GM19043 (cell line): ENCODE measurements around the gene GLIS1.
"Not testable (repeated sequence)": the region's sequence is repeated elsewhere in the genome, so short reads cannot be mapped to it uniquely, and the experiment has no call there.

Experiments used
- ATAC-seq: cut with Tn5 transposase; IDR thresholded peaks from one replicate; pipeline ENCODE4 v1.9.1; 2021; ENCODE audit warnings: low read depth; ENCODE audit not compliant: unreplicated experiment

GLIS1 gene

GRCh38 chr1:53572815-53573173 lies 166.2 kb downstream of the GLIS1 start:
- no peak for ATAC-seq

GRCh38 chr1:53572065-53572814 lies 166.7 kb downstream of the GLIS1 start:
- ATAC-seq = no peak

GRCh38 chr1:53568540-53568939 lies 170.4 kb downstream of the GLIS1 start:
- ATAC-seq = no peak

DNA sequence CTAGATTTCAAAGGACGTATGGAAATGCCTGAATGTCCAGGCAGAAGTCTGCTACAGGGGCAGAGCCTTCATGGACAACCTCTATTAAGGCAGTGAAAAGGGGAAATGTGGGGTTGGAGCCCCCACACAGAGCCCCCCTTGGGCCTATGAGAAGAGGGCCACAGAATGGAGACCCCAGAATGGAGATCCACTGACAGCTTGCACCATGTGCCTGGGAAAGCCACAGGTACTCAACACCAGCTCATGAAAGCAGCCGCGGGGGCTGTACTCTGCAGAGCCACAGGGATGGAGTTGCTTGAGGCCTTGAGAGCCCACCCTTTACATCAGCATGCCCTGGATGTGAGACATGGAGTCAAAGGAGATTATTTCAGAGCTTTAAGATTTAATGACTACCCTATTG lies 171.1 kb downstream of the GLIS1 start:
- no peak for ATAC-seq

DNA sequence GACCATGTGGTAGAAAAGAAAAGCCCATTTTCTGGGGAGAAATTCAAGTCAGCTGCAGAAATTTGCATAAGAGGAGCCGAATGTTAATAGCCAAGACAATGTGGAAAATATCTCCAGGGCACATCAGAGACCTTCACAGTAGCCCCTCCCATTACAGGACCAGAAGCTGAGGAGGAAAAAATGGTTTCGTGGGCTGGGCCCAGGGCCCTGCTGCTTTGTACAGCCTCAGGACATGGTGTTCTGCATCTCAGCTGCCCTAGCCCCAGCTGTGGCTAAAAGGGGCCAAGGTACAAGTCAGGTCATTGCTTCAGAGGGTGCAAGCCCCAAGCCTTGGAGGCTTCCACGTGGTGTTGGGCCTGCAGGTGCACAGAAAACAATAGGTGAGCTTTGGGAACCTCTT lies 171.5 kb downstream of the GLIS1 start:
- no peak for ATAC-seq

DNA sequence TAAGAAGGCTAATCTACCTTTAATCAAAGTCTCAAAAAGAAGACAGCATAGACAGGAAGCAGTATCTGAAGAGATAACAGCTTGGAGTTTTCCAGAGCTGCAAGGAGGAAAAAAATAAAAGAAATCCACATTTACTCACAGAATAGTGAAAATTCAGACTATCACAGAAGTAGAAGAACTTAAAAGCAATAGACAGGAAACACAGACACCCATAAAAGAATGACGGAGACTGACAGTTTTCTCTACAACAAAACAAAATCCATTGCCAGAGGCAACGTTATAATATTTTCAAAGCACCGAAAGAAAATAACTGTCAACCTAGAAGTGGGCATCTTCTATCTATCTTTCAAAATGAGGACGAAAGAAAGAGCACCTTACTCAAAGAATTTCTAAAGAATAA lies 175.4 kb downstream of the GLIS1 start:
- ATAC-seq = no peak

DNA sequence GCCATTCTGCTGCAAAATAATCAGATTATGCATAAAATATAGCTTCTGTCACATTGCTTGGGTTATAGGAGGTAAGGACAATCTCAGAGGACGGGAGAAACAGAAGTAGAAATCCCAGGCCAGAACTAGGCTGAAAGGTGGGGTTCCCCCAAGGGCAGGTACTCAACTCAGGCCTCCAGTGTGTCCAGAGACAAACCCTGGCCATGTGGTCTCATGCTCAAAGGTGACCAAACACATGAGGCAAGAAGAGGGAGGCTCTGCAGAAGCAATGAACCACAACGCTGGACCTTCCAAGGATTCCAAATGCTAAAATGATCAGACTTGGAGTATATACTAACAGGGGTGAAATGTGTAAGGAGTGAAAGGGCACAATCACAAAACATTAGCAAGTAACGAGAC lies 176.0 kb downstream of the GLIS1 start:
- ATAC-seq = no peak

- ATAC-seq = no peak
Observed at GRCh38 chr1:53562291-53562980, 176.5 kb downstream of the GLIS1 start.

DNA sequence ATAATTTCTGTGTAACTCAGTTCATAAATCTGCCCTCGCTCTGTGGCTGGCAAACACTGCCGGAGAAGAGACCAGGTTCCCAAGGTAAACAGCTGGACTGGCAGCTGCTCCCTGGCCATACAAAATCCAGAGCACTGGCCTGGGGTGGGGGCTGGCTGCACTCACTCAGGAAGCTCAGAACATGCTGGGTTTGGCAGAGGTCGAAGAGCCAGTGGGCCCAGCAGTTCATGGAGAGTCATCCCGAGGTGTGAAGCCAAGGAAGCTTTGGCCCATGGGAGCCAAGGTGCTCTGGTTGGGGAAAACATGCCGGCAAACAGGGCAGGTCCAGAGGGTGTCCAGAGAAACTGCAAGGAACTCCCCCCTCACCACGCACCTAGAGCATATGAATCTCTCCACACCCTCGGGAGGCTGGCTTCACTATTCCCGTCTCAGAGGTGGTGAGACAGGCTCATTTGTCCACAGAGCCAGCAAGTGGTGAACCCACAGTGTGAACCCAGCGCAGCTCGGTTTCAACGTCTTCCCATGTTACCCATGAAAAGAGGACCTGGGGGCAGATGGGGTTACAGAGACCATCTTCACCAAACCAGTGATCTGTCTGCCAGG lies 177.4 kb downstream of the GLIS1 start:
- no peak for ATAC-seq

DNA sequence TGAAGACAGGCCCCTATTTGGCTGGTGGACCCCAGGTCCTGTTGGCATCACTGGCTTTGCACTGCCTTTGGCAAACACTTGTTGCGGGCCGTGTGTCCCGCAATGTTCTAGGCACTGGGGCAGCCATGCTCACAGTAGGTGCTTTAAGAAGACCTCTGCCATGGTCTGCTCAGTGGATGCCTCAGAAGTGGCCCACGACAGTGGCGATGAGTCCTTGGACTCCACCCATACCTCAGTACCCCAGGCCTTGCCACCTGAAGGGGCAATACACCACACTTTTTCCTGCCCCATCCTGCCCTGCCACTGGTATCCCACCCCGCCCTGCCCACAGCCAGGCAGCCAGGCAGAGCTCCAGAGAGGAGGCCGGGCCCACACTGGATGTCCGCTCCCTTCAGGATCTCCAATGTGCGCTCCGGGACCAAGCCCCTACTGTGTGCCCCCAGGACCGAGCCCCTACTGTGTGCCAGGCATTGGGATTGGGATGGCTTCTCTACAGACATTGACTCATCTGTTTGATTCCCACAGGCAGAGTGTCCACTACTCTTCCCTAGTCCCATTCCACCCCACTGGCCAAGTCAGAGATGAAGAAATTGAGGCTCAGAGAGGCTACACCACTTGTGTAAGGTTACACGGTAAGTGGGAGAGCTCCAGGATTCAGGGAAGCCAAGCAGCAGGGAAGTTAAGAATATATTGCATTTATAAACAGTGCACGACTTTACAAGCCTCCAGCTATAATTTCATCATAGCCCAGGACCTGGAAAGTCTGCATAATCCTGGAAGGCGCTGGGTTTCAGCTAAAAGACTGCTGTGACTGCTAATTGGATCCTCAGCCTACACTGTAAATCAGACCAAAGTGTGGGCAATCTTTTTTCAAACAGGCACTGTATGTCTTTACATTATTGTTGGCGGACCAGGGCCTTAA lies 178.1 kb downstream of the GLIS1 start:
- ATAC-seq = no peak

DNA sequence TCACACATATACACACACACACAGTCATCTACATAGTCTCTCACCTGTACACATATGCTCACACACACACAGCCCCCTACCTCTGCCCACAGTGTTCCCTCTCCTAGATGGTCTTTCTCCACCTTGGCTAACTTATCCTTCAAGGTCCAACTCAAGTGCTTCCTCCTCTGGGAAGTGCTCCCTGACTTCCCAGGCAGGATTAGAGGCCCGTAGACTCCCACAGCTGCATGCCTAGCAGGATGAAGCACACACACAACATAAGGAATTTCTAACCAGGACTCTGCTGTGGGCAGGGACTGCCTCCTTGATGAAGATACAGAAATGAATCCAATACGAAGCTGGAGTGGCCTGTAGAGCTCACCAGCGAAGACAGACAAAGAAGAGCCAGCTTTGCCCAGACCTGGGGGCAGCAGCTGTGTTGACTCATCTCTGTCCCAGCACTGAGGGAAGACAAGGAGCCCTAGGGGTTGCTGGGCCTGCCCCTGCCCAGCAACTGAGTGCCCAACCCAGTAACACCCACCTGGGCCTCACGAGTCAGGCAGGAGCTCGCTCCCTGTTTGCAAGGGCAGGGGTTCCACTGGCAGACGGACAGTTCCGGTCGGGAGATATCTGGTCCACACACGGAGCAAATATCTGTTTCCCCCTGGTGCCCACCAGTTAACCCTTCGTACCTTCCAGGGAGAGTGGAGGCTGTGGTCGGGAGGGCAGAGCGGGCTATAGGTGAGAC lies 178.9 kb downstream of the GLIS1 start:
- no peak for ATAC-seq

DNA sequence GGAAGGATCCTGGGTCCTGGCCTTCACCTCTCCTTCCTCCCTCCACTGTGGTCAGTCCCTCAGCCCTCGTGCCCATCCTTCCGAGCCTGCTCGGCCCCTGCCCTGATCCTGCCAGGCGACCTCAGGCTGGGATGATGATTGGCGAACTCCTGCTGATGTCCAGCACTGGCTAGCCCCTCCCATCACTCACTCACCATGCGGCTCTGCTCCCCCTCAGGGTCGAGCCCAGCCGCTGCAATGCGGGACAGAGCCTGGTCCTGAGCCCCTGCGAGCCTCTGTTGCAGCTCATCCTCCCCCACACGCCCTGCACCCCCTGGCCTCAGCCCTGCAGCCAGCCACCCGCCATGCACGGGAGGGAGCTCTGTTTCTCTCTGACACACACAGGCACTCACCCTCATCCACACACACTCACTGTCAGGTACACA lies 179.6 kb downstream of the GLIS1 start:
- no peak for ATAC-seq

DNA sequence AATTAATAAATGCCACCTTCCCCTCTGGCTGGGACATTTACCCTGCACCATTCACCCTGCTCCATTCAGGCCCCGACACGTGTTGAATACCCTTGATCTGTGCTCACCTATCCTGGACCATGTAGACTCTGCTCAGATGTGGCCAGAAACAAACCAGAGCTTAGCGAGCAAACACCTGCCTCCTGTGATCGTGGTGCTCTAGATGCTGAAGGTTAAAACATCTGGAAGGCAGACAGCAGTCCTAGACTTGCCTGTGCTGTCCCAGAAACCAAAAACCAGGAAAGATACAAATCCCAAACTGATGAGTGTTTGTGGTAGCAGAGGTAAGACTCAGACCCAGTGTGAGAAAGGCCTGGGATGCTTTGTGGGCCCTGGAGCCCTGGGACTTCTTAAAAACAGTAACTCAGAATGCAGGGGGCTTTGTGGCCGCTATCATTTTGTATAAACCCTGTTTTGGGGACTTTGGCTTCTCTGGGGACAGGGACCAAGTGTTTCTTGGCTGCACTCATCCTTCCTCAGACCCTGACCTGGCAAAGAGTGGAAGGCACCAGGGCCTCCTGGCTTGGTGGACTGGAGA lies 180.1 kb downstream of the GLIS1 start:
- no peak for ATAC-seq

- no peak for ATAC-seq
Observed at GRCh38 chr1:53557830-53558738, 180.9 kb downstream of the GLIS1 start.

- ATAC-seq = no peak
Observed at GRCh38 chr1:53557369-53557768, 181.6 kb downstream of the GLIS1 start.

DNA sequence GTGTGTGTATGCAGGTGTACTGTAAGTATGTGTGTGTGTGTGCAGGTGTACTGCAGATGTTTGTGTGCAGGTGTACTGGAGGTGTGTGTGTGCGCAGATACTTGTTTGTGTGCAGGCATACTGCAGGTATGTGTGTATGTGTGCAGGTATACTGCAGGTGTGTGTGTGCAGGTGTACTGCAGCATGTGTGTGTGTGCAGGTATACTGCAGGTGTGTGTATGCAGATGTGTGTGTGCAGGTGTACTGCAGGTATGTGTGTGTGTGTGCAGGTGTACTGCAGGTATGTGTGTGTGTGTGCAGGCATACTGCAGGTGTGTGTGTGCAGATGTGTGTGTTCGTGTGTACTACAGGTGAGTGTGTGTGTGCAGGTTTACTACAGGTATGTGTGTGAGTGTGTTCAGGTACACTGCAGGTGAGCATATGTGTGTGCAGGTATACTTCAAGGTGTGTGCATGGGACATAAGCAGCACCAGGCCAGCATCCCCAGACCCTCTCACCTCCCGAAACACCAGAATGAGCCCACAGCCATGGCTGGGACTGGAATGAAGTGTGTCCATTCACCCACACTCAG lies 182.2 kb downstream of the GLIS1 start:
- ATAC-seq = no peak

- not testable (repeated sequence) for ATAC-seq
Observed at GRCh38 chr1:53555620-53556326, 183.2 kb downstream of the GLIS1 start.
